Gastrocnemius medialis (tissue), 4 donors: Measurements from ENCODE around the gene PCDH17.

Source experiments
- POLR2A ChIP-seq, 2 donors: fragments of 450-650 bp; IDR thresholded peaks; one replicate each; pipeline ENCODE4 v1.6.1; 2017; ENCODE audit warnings: antibody characterized with exemption in 2 of 2, mild to moderate bottlenecking in 2 of 2, moderate library complexity in 2 of 2
- TF ChIP-seq, protein P1 (sequence below), 5 experiments: fragments of 450-650 bp in 3 of 5; fragments of 200-600 bp in 2 of 5; sonication (generic) in 2 of 5; IDR thresholded peaks in 4 of 5; conservative IDR thresholded peaks in 1 of 5; 1 replicate in 4 of 5; 2 replicates in 1 of 5; pipeline ENCODE4 v1.5.1; 2016 to 2019; ENCODE audit warnings: antibody characterized with exemption in 5 of 5, mild to moderate bottlenecking in 3 of 5, moderate library complexity in 3 of 5

DNA sequence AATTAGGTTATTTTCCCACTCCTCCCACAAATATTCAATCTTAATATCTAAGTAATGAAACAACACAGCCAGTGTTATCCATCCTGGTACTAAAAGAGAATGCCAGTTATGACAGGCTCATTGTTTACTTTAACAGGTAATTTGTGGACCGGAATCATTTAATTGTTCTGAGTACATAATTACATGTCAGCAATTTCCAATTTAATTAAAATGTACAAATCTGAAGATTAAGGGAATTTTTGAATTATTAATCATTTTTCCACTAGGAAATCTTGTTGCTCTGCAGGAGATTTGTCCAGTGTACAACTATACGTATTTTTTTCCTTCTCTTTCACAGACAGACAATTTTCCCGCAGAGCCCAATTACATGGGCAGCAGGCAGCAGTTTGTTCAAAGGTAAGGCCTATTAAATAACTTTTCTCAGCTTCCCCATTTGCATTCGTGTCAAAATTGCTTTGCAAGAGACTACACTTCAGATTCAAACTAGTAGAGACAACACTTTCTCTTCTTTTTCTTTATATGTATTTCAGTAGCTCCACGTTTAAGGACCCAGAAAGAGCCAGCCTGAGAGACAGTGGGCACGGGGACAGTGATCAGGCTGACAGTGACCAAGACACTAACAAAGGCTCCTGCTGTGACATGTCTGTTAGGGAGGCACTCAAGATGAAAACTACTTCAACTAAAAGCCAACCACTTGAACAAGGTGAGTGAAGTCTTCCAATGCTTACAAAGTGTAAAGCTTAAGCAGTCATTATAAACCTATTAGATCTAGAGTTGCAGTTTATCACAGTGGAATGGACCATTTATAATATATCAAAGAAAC, 34.8 kb downstream of the PCDH17 start:
- TF ChIP-seq, protein P1, sequence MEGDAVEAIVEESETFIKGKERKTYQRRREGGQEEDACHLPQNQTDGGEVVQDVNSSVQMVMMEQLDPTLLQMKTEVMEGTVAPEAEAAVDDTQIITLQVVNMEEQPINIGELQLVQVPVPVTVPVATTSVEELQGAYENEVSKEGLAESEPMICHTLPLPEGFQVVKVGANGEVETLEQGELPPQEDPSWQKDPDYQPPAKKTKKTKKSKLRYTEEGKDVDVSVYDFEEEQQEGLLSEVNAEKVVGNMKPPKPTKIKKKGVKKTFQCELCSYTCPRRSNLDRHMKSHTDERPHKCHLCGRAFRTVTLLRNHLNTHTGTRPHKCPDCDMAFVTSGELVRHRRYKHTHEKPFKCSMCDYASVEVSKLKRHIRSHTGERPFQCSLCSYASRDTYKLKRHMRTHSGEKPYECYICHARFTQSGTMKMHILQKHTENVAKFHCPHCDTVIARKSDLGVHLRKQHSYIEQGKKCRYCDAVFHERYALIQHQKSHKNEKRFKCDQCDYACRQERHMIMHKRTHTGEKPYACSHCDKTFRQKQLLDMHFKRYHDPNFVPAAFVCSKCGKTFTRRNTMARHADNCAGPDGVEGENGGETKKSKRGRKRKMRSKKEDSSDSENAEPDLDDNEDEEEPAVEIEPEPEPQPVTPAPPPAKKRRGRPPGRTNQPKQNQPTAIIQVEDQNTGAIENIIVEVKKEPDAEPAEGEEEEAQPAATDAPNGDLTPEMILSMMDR (IDR thresholded peaks at IDR 0.05 in 4 of 5, conservative IDR thresholded peaks at IDR 0.05 in 1 of 5) = no peak
- TF ChIP-seq POLR2A (IDR thresholded peaks at IDR 0.05) = no peak
